ENCODE results near the gene PDE4C. TPM values are rescaled to one million over a fixed set of nuclear protein-coding genes. Genes with fewer than 3 reads are reported as not detected.
A peak's percentile ranks its signal among the peaks of the same experiment; 100 is the strongest.

Gene PDE4C
- total and polyA plus RNA-seq, 9 of the 15 experiments (the other 6 are each of a cell fraction or from before 2014, with no cell fraction given): 0.04 to 0.91 (median 0.20) TPM; not detected in 1

DNA sequence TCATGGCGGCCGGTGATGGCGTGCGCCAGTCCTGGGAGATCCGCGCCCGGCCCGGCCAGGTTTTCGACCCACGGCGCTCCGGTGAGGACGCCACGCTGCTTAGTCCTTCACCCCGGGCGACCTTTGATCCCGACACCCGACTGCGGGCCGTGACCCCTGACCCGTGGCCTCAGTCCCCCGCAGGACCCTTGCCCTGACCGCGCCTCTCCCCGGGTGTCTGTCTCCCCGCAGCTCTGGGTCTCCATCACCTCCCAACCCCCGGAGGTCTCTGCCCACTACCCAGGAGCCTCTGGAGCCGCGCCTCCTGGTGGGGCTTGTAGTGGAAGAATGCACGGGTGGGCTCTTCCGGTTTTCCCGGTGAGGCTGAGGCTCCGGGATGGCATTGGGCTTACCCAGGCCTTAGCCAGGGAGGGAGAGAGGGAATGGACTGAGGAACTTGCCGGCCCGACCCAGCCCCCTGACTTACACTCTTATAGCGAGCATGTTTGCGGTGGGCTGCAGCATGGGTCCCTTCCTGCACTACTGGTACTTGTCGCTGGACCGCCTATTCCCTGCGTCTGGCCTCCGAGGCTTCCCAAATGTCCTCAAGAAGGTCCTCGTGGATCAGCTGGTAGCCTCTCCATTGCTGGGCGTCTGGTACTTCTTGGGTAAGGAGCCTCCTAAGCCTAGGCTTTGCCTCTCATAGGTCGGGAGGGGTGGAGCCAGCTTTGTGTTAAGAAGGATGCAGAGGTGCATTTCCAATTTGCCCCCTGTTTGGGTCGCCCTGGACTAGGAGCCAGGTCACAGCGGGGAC lies 32.7 kb downstream of the PDE4C start (continued):
- TF ChIP-seq ZBTB7A (IDR thresholded peaks at IDR 0.05; ENCODE audit: borderline replicate concordance, control insufficient read depth, low read depth, low read length) (peak; percentile 68; the same call in 1 of the 2 replicates), PHF20 (IDR thresholded peaks at IDR 0.05; ENCODE audit: partially characterized antibody) (peak; percentile 39), TCF3 (CRISPR knock-in tag; IDR thresholded peaks at IDR 0.05) (no peak), ZNF24 (IDR thresholded peaks at IDR 0.05) (no peak), HIVEP1 (CRISPR knock-in tag; IDR thresholded peaks at IDR 0.05) (no peak), RB1 (IDR thresholded peaks at IDR 0.05; ENCODE audit: low read depth) (0 out of 2 replicates have a peak, but pooled peaks have one; percentile 4), FOXA3 (CRISPR knock-in tag; conservative IDR thresholded peaks at IDR 0.05 in 1 of 2, IDR thresholded peaks at IDR 0.05 in 1 of 2) (no peak), REST (IDR thresholded peaks at IDR 0.05; ENCODE audit: borderline replicate concordance) (no peak), REST (CRISPR knock-in tag; IDR thresholded peaks at IDR 0.05; ENCODE audit: low read depth) (no peak), SAP30 (IDR thresholded peaks at IDR 0.05; ENCODE audit: borderline replicate concordance, insufficient read depth, low read depth, low read length, poor library complexity, severe bottlenecking) (peak; percentile 70), LCOR (CRISPR knock-in tag; IDR thresholded peaks at IDR 0.05) (0 out of 2 replicates have a peak, but pooled peaks have one; percentile 50), RAD21 (CRISPR knock-in tag; conservative IDR thresholded peaks at IDR 0.05 in 1 of 2, IDR thresholded peaks at IDR 0.05 in 1 of 2) (no peak), ZNF280B (CRISPR knock-in tag; IDR thresholded peaks at IDR 0.05) (no peak), E2F3 (CRISPR knock-in tag; IDR thresholded peaks at IDR 0.05) (no peak; the same call in 1 of the 2 replicates), ZFP36 (IDR thresholded peaks at IDR 0.05; ENCODE audit: low read depth, low read length, partially characterized antibody) (no peak), MBD2 (IDR thresholded peaks at IDR 0.05; ENCODE audit: borderline replicate concordance, low read depth) (no peak), ZNF282 (CRISPR knock-in tag; IDR thresholded peaks at IDR 0.05) (no peak), ZNF263 (CRISPR knock-in tag; IDR thresholded peaks at IDR 0.05; ENCODE audit: borderline replicate concordance) (0 out of 2 replicates have a peak, but pooled peaks have one; percentile 11)
